HepG2 (cell line): ENCODE data around the gene KRABD2.
A peak's percentile ranks its signal among the peaks of the same experiment; 100 is the strongest.

Experiments used
- CENPT ChIP-seq: sonication (generic); formaldehyde crosslinking; IDR thresholded peaks from 2 replicates; pipeline ENCODE4 v1.8.0; 2022; ENCODE audit warnings: low read depth, mild to moderate bottlenecking, moderate library complexity, missing genetic modification reagents
- CREB1 ChIP-seq, 2 experiments: fragments of 450-650 bp in 1 of 2; IDR thresholded peaks; 2 replicates each; pipeline ENCODE4 v1.6.1; 2016 to 2017; ENCODE audit warnings: control low read depth in 1 of 2, mild to moderate bottlenecking in 1 of 2, missing compliant biosample characterization in 1 of 2, missing genetic modification characterization in 1 of 2
- CTCF ChIP-seq: sonication (generic); formaldehyde crosslinking; IDR thresholded peaks from 2 replicates; pipeline ENCODE4 v1.5.0; 2020; ENCODE audit warnings: mild to moderate bottlenecking, missing genetic modification reagents, moderate library complexity
- FOSL1 ChIP-seq: sonication (generic); formaldehyde crosslinking; IDR thresholded peaks from 2 replicates; pipeline ENCODE4 v1.9.0; 2021; ENCODE audit warnings: missing genetic modification reagents, borderline replicate concordance
- FOXJ3 ChIP-seq: sonication (generic); formaldehyde crosslinking; IDR thresholded peaks from 2 replicates; pipeline ENCODE4 v1.4.0; 2020; ENCODE audit warnings: missing genetic modification reagents, mild to moderate bottlenecking, borderline replicate concordance
- FOXM1 ChIP-seq: sonication (generic); formaldehyde crosslinking; IDR thresholded peaks from 2 replicates; pipeline ENCODE4 v1.5.0; 2020; ENCODE audit warnings: missing genetic modification reagents
- HNRNPK ChIP-seq: fragments of 200-400 bp; formaldehyde crosslinking; IDR thresholded peaks from 2 replicates; pipeline ENCODE4 v1.6.1; 2018; ENCODE audit warnings: low read length, low read depth, moderate library complexity, mild to moderate bottlenecking; ENCODE audit not compliant: poor library complexity, severe bottlenecking
- KLF12 ChIP-seq: sonication (generic); formaldehyde crosslinking; IDR thresholded peaks from 2 replicates; pipeline ENCODE4 v1.4.0; 2020; ENCODE audit warnings: missing genetic modification reagents, borderline replicate concordance
- KLF16 ChIP-seq, 2 experiments: sonication (generic) in 1 of 2; formaldehyde crosslinking in 1 of 2; IDR thresholded peaks; 2 replicates each; pipeline versions ENCODE4 v1.6.1 to v1.8.0; 2016 to 2023; ENCODE audit warnings: missing genetic modification reagents in 2 of 2, missing compliant biosample characterization in 1 of 2
- NFIC ChIP-seq: IDR thresholded peaks from 2 replicates; pipeline ENCODE4 v1.6.1; 2012; ENCODE audit warnings: mild to moderate bottlenecking, low read length, inconsistent platforms
- RNF2 ChIP-seq: fragments of 450-650 bp; conservative IDR thresholded peaks from 2 replicates; pipeline ENCODE4 v1.6.1; 2016; ENCODE audit warnings: low read depth
- SCMH1 ChIP-seq: sonication (generic); formaldehyde crosslinking; IDR thresholded peaks from 2 replicates; pipeline ENCODE4 v1.9.0; 2021; ENCODE audit warnings: missing genetic modification reagents, mild to moderate bottlenecking, borderline replicate concordance
- SMARCC2 ChIP-seq: fragments of 450-650 bp; IDR thresholded peaks from 2 replicates; pipeline ENCODE4 v1.6.1; 2017; ENCODE audit warnings: antibody characterized with exemption, mild to moderate bottlenecking
- THAP11 ChIP-seq: IDR thresholded peaks from 2 replicates; pipeline ENCODE4 v1.6.1; 2016; ENCODE audit warnings: missing biosample characterization, missing genetic modification reagents
- ZIK1 ChIP-seq: sonication (generic); formaldehyde crosslinking; IDR thresholded peaks from 2 replicates; pipeline ENCODE4 v1.5.0; 2020; ENCODE audit warnings: mild to moderate bottlenecking, low read depth, missing genetic modification reagents, borderline replicate concordance
- ZNF567 ChIP-seq: sonication (generic); formaldehyde crosslinking; IDR thresholded peaks from 2 replicates; pipeline ENCODE4 v1.8.1; 2023; ENCODE audit warnings: mild to moderate bottlenecking, missing genetic modification reagents, borderline replicate concordance
- ZNF597 ChIP-seq: sonication (generic); formaldehyde crosslinking; IDR thresholded peaks from 2 replicates; pipeline ENCODE4 v1.5.0; 2020; ENCODE audit warnings: missing genetic modification reagents
- ZNF709 ChIP-seq: sonication (generic); formaldehyde crosslinking; IDR thresholded peaks from 2 replicates; pipeline ENCODE4 v1.5.0; 2020; ENCODE audit warnings: mild to moderate bottlenecking, missing genetic modification reagents
- ZNF770 ChIP-seq: sonication (generic); formaldehyde crosslinking; IDR thresholded peaks from 2 replicates; pipeline ENCODE4 v1.5.0; 2020; ENCODE audit warnings: mild to moderate bottlenecking, missing genetic modification reagents
- ZNF841 ChIP-seq: sonication (generic); formaldehyde crosslinking; IDR thresholded peaks from 2 replicates; pipeline ENCODE4 v1.8.1; 2023; ENCODE audit warnings: missing genetic modification reagents, borderline replicate concordance

Gene KRABD2

GRCh38 chr17:8376271-8377067, at the start of gene KRABD2 (continued):
- TF ChIP-seq ZNF567 (CRISPR knock-in tag), result 0 out of 2 replicates have a peak, but pooled peaks have one; percentile 28
- no peak for TF ChIP-seq FOXM1 (CRISPR knock-in tag)
- TF ChIP-seq FOSL1 (CRISPR knock-in tag), result no peak
- no peak for TF ChIP-seq CREB1 (IDR thresholded peaks at IDR 0.05)
- TF ChIP-seq CREB1 (CRISPR knock-in tag; IDR thresholded peaks at IDR 0.05), result no peak
- peak; percentile 86; the same call in 1 of the 2 replicates for TF ChIP-seq CENPT
- TF ChIP-seq FOXJ3 (CRISPR knock-in tag), result no peak; the same call in 1 of the 2 replicates
- peak; percentile 47 for TF ChIP-seq HNRNPK
- peak; percentile 79; the same call in 1 of the 2 replicates for TF ChIP-seq ZIK1 (CRISPR knock-in tag)
- peak in 1 of 2 experiments; percentile 81; a peak in 2 of 4 replicates for TF ChIP-seq KLF16 (CRISPR knock-in tag; IDR thresholded peaks at IDR 0.05)
- TF ChIP-seq KLF12, result 0 out of 2 replicates have a peak, but pooled peaks have one; percentile 30
- no peak for TF ChIP-seq NFIC
- TF ChIP-seq SCMH1 (CRISPR knock-in tag), result no peak
- TF ChIP-seq ZNF841 (CRISPR knock-in tag), result no peak
- no peak for TF ChIP-seq ZNF709
- TF ChIP-seq SMARCC2, result no peak
- TF ChIP-seq ZNF597, result no peak
- peak; percentile 86 for TF ChIP-seq CTCF (CRISPR knock-in tag)
- peak; percentile 80 for TF ChIP-seq THAP11
- no peak for TF ChIP-seq ZNF770 (CRISPR knock-in tag)
- TF ChIP-seq RNF2, result 0 out of 2 replicates have a peak, but pooled peaks have one; percentile 38
